ENCODE results near the gene NEK7.
"Not testable (repeated sequence)": the region's sequence is repeated elsewhere in the genome, so short reads cannot be mapped to it uniquely, and the experiment has no call there.

NEK7 gene

GRCh38 chr1:198291924-198292323 lies 135.1 kb downstream of the NEK7 start:
- H3K4me3 ChIP-seq (ENCODE audit: insufficient read depth, low read depth, low read length, poor library complexity, severe bottlenecking): no peak overlapping the region
- H3K4me1 ChIP-seq (ENCODE audit: control insufficient read depth, insufficient read depth, low read length, poor library complexity, severe bottlenecking): no peaks in the 10 kb centered on the region
- no peak overlapping the region for H3K27ac ChIP-seq (ENCODE audit: insufficient read depth, low read length, poor library complexity, severe bottlenecking)
- H3K27me3 ChIP-seq (replicated peaks; ENCODE audit: control insufficient read depth, insufficient read depth, low read length, poor library complexity, severe bottlenecking): no peaks in the 10 kb centered on the region
- no peak for DNase-seq
- H3K9me3 ChIP-seq (ENCODE audit: control insufficient read depth, low read length): no peaks in the 10 kb centered on the region
- H3K36me3 ChIP-seq (ENCODE audit: control insufficient read depth, insufficient read depth, low read length): no peaks in the 10 kb centered on the region

GRCh38 chr1:198295225-198295624 lies 138.4 kb downstream of the NEK7 start:
- no peak for DNase-seq
- Histone ChIP-seq H3K4me1 (ENCODE audit: control insufficient read depth, insufficient read depth, low read length, poor library complexity, severe bottlenecking) (no peaks in the 10 kb centered on the region), H3K36me3 (ENCODE audit: control insufficient read depth, insufficient read depth, low read length) (peaks cover 11% of the 10 kb centered on the region), H3K4me3 (ENCODE audit: insufficient read depth, low read depth, low read length, poor library complexity, severe bottlenecking) (no peak overlapping the region), H3K9me3 (ENCODE audit: control insufficient read depth, low read length) (no peaks in the 10 kb centered on the region), H3K27ac (ENCODE audit: insufficient read depth, low read length, poor library complexity, severe bottlenecking) (no peak overlapping the region), H3K27me3 (replicated peaks; ENCODE audit: control insufficient read depth, insufficient read depth, low read length, poor library complexity, severe bottlenecking) (no peaks in the 10 kb centered on the region)

GRCh38 chr1:198295971-198296370 lies 139.2 kb downstream of the NEK7 start:
- Histone ChIP-seq H3K9me3 (ENCODE audit: control insufficient read depth, low read length) (no peaks in the 10 kb centered on the region), H3K27ac (ENCODE audit: insufficient read depth, low read length, poor library complexity, severe bottlenecking) (no peak overlapping the region), H3K27me3 (replicated peaks; ENCODE audit: control insufficient read depth, insufficient read depth, low read length, poor library complexity, severe bottlenecking) (no peaks in the 10 kb centered on the region), H3K4me1 (ENCODE audit: control insufficient read depth, insufficient read depth, low read length, poor library complexity, severe bottlenecking) (no peaks in the 10 kb centered on the region), H3K36me3 (ENCODE audit: control insufficient read depth, insufficient read depth, low read length) (peaks cover 15% of the 10 kb centered on the region), H3K4me3 (ENCODE audit: insufficient read depth, low read depth, low read length, poor library complexity, severe bottlenecking) (no peak overlapping the region)
- no peak for DNase-seq

- Histone ChIP-seq H3K9me3 (ENCODE audit: control insufficient read depth, low read length) (no peaks in the 10 kb centered on the region), H3K4me3 (ENCODE audit: insufficient read depth, low read depth, low read length, poor library complexity, severe bottlenecking) (no peak overlapping the region), H3K36me3 (ENCODE audit: control insufficient read depth, insufficient read depth, low read length) (peaks cover 15% of the 10 kb centered on the region), H3K27me3 (replicated peaks; ENCODE audit: control insufficient read depth, insufficient read depth, low read length, poor library complexity, severe bottlenecking) (no peaks in the 10 kb centered on the region), H3K4me1 (ENCODE audit: control insufficient read depth, insufficient read depth, low read length, poor library complexity, severe bottlenecking) (no peaks in the 10 kb centered on the region), H3K27ac (ENCODE audit: insufficient read depth, low read length, poor library complexity, severe bottlenecking) (no peak overlapping the region)
- DNase-seq: no peak
Measured at GRCh38 chr1:198297281-198297680, 140.5 kb downstream of the NEK7 start.

- Histone ChIP-seq H3K9me3 (ENCODE audit: control insufficient read depth, low read length) (no peaks in the 10 kb centered on the region), H3K27me3 (replicated peaks; ENCODE audit: control insufficient read depth, insufficient read depth, low read length, poor library complexity, severe bottlenecking) (no peaks in the 10 kb centered on the region), H3K36me3 (ENCODE audit: control insufficient read depth, insufficient read depth, low read length) (peaks cover 15% of the 10 kb centered on the region), H3K4me1 (ENCODE audit: control insufficient read depth, insufficient read depth, low read length, poor library complexity, severe bottlenecking) (no peaks in the 10 kb centered on the region), H3K4me3 (ENCODE audit: insufficient read depth, low read depth, low read length, poor library complexity, severe bottlenecking) (no peak overlapping the region), H3K27ac (ENCODE audit: insufficient read depth, low read length, poor library complexity, severe bottlenecking) (no peak overlapping the region)
- no peak for DNase-seq
Measured at GRCh38 chr1:198298640-198299039, 141.8 kb downstream of the NEK7 start.

- H3K4me1 ChIP-seq (ENCODE audit: control insufficient read depth, insufficient read depth, low read length, poor library complexity, severe bottlenecking): no peaks in the 10 kb centered on the region
- no peaks in the 10 kb centered on the region for H3K27me3 ChIP-seq (replicated peaks; ENCODE audit: control insufficient read depth, insufficient read depth, low read length, poor library complexity, severe bottlenecking)
- H3K9me3 ChIP-seq (ENCODE audit: control insufficient read depth, low read length): no peaks in the 10 kb centered on the region
- no peak for DNase-seq
- peaks cover 15% of the 10 kb centered on the region for H3K36me3 ChIP-seq (ENCODE audit: control insufficient read depth, insufficient read depth, low read length)
- H3K4me3 ChIP-seq (ENCODE audit: insufficient read depth, low read depth, low read length, poor library complexity, severe bottlenecking): no peak overlapping the region
- H3K27ac ChIP-seq (ENCODE audit: insufficient read depth, low read length, poor library complexity, severe bottlenecking): no peak overlapping the region
Measured at GRCh38 chr1:198300451-198300850, 143.7 kb downstream of the NEK7 start.

- no peak overlapping the region for H3K4me3 ChIP-seq (ENCODE audit: insufficient read depth, low read depth, low read length, poor library complexity, severe bottlenecking)
- no peaks in the 10 kb centered on the region for H3K9me3 ChIP-seq (ENCODE audit: control insufficient read depth, low read length)
- H3K27ac ChIP-seq (ENCODE audit: insufficient read depth, low read length, poor library complexity, severe bottlenecking): no peak overlapping the region
- DNase-seq: no peak
- no peaks in the 10 kb centered on the region for H3K4me1 ChIP-seq (ENCODE audit: control insufficient read depth, insufficient read depth, low read length, poor library complexity, severe bottlenecking)
- H3K36me3 ChIP-seq (ENCODE audit: control insufficient read depth, insufficient read depth, low read length): peaks cover 5% of the 10 kb centered on the region
- H3K27me3 ChIP-seq (replicated peaks; ENCODE audit: control insufficient read depth, insufficient read depth, low read length, poor library complexity, severe bottlenecking): no peaks in the 10 kb centered on the region
Measured at GRCh38 chr1:198304431-198304830, 147.6 kb downstream of the NEK7 start.

GRCh38 chr1:198314817-198315216 lies 158.0 kb downstream of the NEK7 start:
- DNase-seq; H3K36me3 ChIP-seq (ENCODE audit: control insufficient read depth, insufficient read depth, low read length); H3K9me3 ChIP-seq (ENCODE audit: control insufficient read depth, low read length); H3K27me3 ChIP-seq (replicated peaks; ENCODE audit: control insufficient read depth, insufficient read depth, low read length, poor library complexity, severe bottlenecking); H3K4me3 ChIP-seq (ENCODE audit: insufficient read depth, low read depth, low read length, poor library complexity, severe bottlenecking); H3K4me1 ChIP-seq (ENCODE audit: control insufficient read depth, insufficient read depth, low read length, poor library complexity, severe bottlenecking); H3K27ac ChIP-seq (ENCODE audit: insufficient read depth, low read length, poor library complexity, severe bottlenecking): not testable (repeated sequence)

GRCh38 chr1:198315331-198315730 lies 158.5 kb downstream of the NEK7 start:
- not testable (repeated sequence) for H3K4me3 ChIP-seq (ENCODE audit: insufficient read depth, low read depth, low read length, poor library complexity, severe bottlenecking); H3K9me3 ChIP-seq (ENCODE audit: control insufficient read depth, low read length); H3K27me3 ChIP-seq (replicated peaks; ENCODE audit: control insufficient read depth, insufficient read depth, low read length, poor library complexity, severe bottlenecking); H3K4me1 ChIP-seq (ENCODE audit: control insufficient read depth, insufficient read depth, low read length, poor library complexity, severe bottlenecking); H3K36me3 ChIP-seq (ENCODE audit: control insufficient read depth, insufficient read depth, low read length); DNase-seq; H3K27ac ChIP-seq (ENCODE audit: insufficient read depth, low read length, poor library complexity, severe bottlenecking)

GRCh38 chr1:198316546-198317100 lies 159.8 kb downstream of the NEK7 start:
- no peaks in the 10 kb centered on the region for H3K9me3 ChIP-seq (ENCODE audit: control insufficient read depth, low read length)
- H3K27me3 ChIP-seq (replicated peaks; ENCODE audit: control insufficient read depth, insufficient read depth, low read length, poor library complexity, severe bottlenecking): no peaks in the 10 kb centered on the region
- H3K27ac ChIP-seq (ENCODE audit: insufficient read depth, low read length, poor library complexity, severe bottlenecking): no peak overlapping the region
- no peaks in the 10 kb centered on the region for H3K4me1 ChIP-seq (ENCODE audit: control insufficient read depth, insufficient read depth, low read length, poor library complexity, severe bottlenecking)
- H3K36me3 ChIP-seq (ENCODE audit: control insufficient read depth, insufficient read depth, low read length): peaks cover 15% of the 10 kb centered on the region
- no peak overlapping the region for H3K4me3 ChIP-seq (ENCODE audit: insufficient read depth, low read depth, low read length, poor library complexity, severe bottlenecking)
- DNase-seq: no peak

All from effector memory CD4-positive, alpha-beta T cell (primary cell).